T-helper 2 cell (primary cell): ENCODE data around the gene PDK2.

Source experiments
- DNase-seq, 5 experiments: peaks; one replicate each; pipeline versions ENCODE4 v3.0.0 to v3.0.0-alpha.2; 2012 to 2022

PDK2 gene

GRCh38 chr17:50136096-50136687 is 41.0 kb downstream of the PDK2 start:
- DNase-seq, result no peak

GRCh38 chr17:50137042-50137441 is 41.9 kb downstream of the PDK2 start:
- no peak for DNase-seq

- no peak for DNase-seq
These were observed 44.1 kb downstream of the PDK2 start for GRCh38 chr17:50139185-50139783.

- DNase-seq, result peak; percentile 62 to 82 (median 73)
These were observed 45.1 kb downstream of the PDK2 start for GRCh38 chr17:50139950-50140885.

GRCh38 chr17:50141026-50141744 is 46.0 kb downstream of the PDK2 start:
- no peak for DNase-seq

- DNase-seq, result peak in 2 of 5 experiments; percentile 29 to 68
These were observed 46.6 kb downstream of the PDK2 start for GRCh38 chr17:50141745-50142110.

- DNase-seq, result no peak
These were observed 48.5 kb downstream of the PDK2 start for GRCh38 chr17:50143461-50144176.

- no peak for DNase-seq
These were observed 49.2 kb downstream of the PDK2 start for GRCh38 chr17:50144355-50144754.

- no peak for DNase-seq
These were observed 49.8 kb downstream of the PDK2 start for GRCh38 chr17:50144845-50145531.

GRCh38 chr17:50145532-50146229 is 50.5 kb downstream of the PDK2 start:
- no peak for DNase-seq

- DNase-seq, result peak in 3 of 5 experiments; percentile 23 to 55 (median 30)
These were observed 51.2 kb downstream of the PDK2 start for GRCh38 chr17:50146230-50146926.

- DNase-seq, result peak in 1 of 5 experiments; percentile 30
These were observed 51.9 kb downstream of the PDK2 start for GRCh38 chr17:50146927-50147665.

- no peak for DNase-seq
These were observed 52.7 kb downstream of the PDK2 start for GRCh38 chr17:50147841-50148225.

GRCh38 chr17:50148226-50149090 is 53.3 kb downstream of the PDK2 start:
- peak; percentile 36 to 67 (median 60) for DNase-seq

- DNase-seq, result no peak
These were observed 53.9 kb downstream of the PDK2 start for GRCh38 chr17:50149091-50149416.

GRCh38 chr17:50149417-50150353 is 54.5 kb downstream of the PDK2 start:
- peak in 4 of 5 experiments; percentile 34 to 77 (median 54) for DNase-seq

- DNase-seq, result no peak
These were observed 55.3 kb downstream of the PDK2 start, which contains the start of gene PPP1R9B for GRCh38 chr17:50150354-50151040. TSS of gene PPP1R9B (minus strand) at chr17:50150677. CDS start at chr17:50150513, 164 bp downstream.
